Glutamatergic neuron (in vitro differentiated cells): ENCODE measurements around the gene SH3GL1. TPM values are rescaled to one million over a fixed set of nuclear protein-coding genes. Genes with fewer than 3 reads are reported as not detected.

Experiments
- DNase-seq: peaks from one replicate; pipeline ENCODE4 v3.0.0; 2022
- H3K27ac Mint-ChIP-seq: one replicate; pipeline ENCODE4 v1.8.0; 2020; ENCODE audit warnings: mild to moderate bottlenecking, mixed read lengths, inconsistent platforms; ENCODE audit not compliant: unreplicated experiment
- H3K27me3 Mint-ChIP-seq: one replicate; pipeline ENCODE4 v1.8.0; 2020; ENCODE audit warnings: mild to moderate bottlenecking, moderate library complexity, mixed read lengths, inconsistent platforms; ENCODE audit not compliant: unreplicated experiment
- H3K36me3 Mint-ChIP-seq: one replicate; pipeline ENCODE4 v1.8.0; 2020; ENCODE audit warnings: mild to moderate bottlenecking, mixed read lengths, inconsistent platforms; ENCODE audit not compliant: unreplicated experiment
- H3K4me1 Mint-ChIP-seq: one replicate; pipeline ENCODE4 v1.8.0; 2020; ENCODE audit warnings: mild to moderate bottlenecking, low read depth, mixed read lengths, inconsistent platforms; ENCODE audit not compliant: unreplicated experiment
- H3K4me3 Mint-ChIP-seq: one replicate; pipeline ENCODE4 v1.8.0; 2020; ENCODE audit warnings: mild to moderate bottlenecking, mixed read lengths, inconsistent platforms; ENCODE audit not compliant: unreplicated experiment
- H3K9me3 Mint-ChIP-seq: one replicate; pipeline ENCODE4 v1.8.0; 2020; ENCODE audit warnings: mild to moderate bottlenecking, moderate library complexity, mixed read lengths, inconsistent platforms; ENCODE audit not compliant: unreplicated experiment
- total RNA-seq: library from RNA; stranded (reverse); fragmentation: NEBNext Ultra II Directional; extraction: Animal tissue kit (Norgen Biotek cat#: 25700); gene quantifications from one replicate; pipeline ENCODE4 v1.2.1, GENCODE V29; 2021; ENCODE audit not compliant: unreplicated experiment
- TF ChIP-seq, protein P1 (sequence below): fragments of 200-600 bp; sonication (generic); IDR thresholded peaks from one replicate; pipeline ENCODE4 v1.5.0; 2021; ENCODE audit not compliant: partially characterized antibody, unreplicated experiment

The SH3GL1 gene
- total RNA-seq, 1 donor from 2014 or later, result 56.3 TPM

DNA sequence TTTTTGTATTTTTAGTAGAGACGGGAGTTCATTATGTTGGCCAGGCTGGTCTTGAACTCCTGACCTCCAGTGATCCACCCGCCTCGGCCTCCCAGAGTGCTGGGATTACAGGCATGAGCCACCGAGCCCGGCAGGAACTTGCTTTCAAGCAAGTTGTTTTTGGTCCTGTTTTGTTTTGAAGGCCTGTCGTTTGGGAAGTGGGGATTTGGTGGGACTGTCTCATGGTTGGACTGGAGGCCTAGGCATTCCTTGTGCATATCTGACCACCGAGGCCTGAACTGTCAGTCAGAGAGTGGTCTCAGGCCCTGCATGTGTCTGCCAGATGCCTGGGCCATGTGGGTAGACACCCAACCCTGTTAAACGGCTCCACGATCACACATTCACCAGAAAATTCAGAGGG is 30.9 kb upstream of the SH3GL1 start:
- TF ChIP-seq, protein P1, sequence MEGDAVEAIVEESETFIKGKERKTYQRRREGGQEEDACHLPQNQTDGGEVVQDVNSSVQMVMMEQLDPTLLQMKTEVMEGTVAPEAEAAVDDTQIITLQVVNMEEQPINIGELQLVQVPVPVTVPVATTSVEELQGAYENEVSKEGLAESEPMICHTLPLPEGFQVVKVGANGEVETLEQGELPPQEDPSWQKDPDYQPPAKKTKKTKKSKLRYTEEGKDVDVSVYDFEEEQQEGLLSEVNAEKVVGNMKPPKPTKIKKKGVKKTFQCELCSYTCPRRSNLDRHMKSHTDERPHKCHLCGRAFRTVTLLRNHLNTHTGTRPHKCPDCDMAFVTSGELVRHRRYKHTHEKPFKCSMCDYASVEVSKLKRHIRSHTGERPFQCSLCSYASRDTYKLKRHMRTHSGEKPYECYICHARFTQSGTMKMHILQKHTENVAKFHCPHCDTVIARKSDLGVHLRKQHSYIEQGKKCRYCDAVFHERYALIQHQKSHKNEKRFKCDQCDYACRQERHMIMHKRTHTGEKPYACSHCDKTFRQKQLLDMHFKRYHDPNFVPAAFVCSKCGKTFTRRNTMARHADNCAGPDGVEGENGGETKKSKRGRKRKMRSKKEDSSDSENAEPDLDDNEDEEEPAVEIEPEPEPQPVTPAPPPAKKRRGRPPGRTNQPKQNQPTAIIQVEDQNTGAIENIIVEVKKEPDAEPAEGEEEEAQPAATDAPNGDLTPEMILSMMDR, result no peak
- Mint-ChIP-seq H3K9me3 (peaks cover 6% of the 10 kb centered on the region), H3K36me3 (no peaks in the 10 kb centered on the region), H3K27ac (no peak overlapping the region), H3K27me3 (peaks cover 6% of the 10 kb centered on the region), H3K4me1 (peaks cover 8% of the 10 kb centered on the region), H3K4me3 (no peak overlapping the region)
- no peak for DNase-seq

DNA sequence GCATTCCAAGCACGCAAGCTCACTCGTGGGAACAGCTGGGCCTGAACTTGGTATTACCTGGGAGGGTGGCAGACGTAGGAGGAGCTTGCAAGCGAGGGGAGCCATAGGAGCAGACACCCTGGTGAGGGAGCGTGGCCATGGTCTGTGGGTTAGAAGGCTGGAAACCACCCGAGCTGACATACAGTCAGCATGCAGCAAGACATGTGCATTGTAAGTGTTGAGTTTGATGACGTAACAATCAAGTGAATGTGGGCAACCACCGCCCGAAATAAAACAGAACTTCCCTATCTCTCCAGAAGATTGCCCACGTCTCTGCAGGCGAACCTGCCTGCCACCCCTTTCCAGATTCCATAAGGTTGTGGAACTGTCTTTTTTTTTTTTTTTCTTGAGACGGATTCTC is 30.4 kb upstream of the SH3GL1 start:
- Mint-ChIP-seq H3K27me3 (peaks cover 7% of the 10 kb centered on the region), H3K27ac (no peak overlapping the region), H3K4me3 (no peak overlapping the region), H3K36me3 (no peaks in the 10 kb centered on the region), H3K9me3 (peaks cover 7% of the 10 kb centered on the region), H3K4me1 (peaks cover 8% of the 10 kb centered on the region)
- no peak for DNase-seq
- TF ChIP-seq, protein P1, result no peak

DNA sequence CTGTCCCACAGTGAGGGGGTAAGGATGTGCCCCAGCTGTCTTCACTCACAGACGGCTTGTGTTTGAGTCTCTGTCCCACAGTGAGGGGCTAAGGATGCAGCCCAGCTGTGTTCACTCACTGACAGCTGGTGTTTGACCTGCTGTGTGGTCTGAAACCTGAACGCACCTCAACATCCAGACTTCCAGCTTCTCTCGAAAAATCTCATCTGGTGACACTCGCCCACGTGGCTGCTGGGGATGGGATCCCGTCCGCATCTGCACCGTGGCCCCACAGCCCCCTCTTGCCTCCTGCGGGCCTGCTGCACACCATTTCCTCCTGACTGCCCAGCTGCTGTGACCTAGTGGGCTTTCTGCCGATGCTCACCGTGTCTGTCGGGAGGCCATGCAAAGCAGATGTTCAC is 29.4 kb upstream of the SH3GL1 start:
- H3K4me1 Mint-ChIP-seq, result peaks cover 8% of the 10 kb centered on the region
- TF ChIP-seq, protein P1, result no peak
- H3K9me3 Mint-ChIP-seq, result peaks cover 10% of the 10 kb centered on the region
- DNase-seq, result no peak
- no peak overlapping the region for H3K4me3 Mint-ChIP-seq
- peaks cover 7% of the 10 kb centered on the region for H3K27me3 Mint-ChIP-seq
- peak overlapping the region; percentile 76 for H3K27ac Mint-ChIP-seq
- H3K36me3 Mint-ChIP-seq, result no peaks in the 10 kb centered on the region

DNA sequence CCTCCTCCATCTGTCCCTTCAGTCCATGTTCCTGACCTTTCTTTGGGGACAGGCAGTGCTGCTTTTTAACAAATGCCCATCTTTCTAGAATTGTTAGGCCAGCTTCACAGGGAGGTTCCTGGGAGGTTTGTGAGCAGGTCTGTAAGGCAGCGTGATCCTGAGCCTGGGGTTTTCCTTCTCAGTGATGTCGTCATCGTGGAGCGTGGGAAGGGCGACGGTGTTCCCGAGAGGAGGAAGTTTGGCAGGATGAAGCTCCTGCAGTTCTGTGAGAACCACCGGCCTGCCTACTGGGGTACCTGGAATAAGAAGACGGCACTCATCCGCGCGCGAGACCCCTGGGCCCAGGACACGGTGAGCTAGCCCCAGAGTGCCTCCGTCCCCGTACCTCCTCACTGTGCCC is 28.9 kb upstream of the SH3GL1 start:
- Mint-ChIP-seq H3K4me3 (peak overlapping the region; percentile 5), H3K27me3 (peaks cover 7% of the 10 kb centered on the region)

DNA sequence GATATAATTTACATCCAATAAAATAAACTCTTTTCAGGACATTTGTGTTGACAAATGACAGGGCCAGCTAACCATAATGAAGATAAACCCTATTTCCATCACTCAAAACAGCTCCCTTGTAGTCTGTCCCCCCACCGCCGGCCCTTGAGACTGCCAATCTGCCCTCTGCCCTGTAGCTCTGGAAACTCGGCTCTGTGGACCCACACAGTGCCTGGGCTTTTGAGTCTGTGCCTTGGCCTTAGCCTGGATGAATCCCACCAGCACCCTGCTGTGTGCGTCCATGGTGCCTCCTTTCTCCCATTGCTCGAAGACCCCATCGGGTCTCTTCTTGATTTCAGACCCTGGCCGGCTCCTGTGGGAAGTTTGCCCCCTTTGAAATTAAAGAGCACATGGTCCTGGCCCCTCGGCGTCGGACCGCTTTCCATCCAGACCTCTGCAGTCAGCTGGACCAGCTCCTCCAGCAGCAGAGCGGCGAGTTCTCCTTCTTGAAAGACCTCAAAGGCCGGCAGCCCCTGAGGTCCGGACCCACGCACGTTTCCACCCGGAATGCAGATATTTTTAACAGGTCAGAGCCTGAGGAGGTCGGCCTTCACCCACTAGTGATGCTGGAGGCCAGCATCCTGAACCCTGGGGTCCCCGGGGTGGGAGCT is 28.1 kb upstream of the SH3GL1 start:
- TF ChIP-seq, protein P1, result no peak
- H3K4me3 Mint-ChIP-seq, result no peak overlapping the region
- peaks cover 10% of the 10 kb centered on the region for H3K27me3 Mint-ChIP-seq
- peaks cover 8% of the 10 kb centered on the region for H3K9me3 Mint-ChIP-seq
- DNase-seq, result no peak
- no peak overlapping the region for H3K27ac Mint-ChIP-seq
- peaks cover 8% of the 10 kb centered on the region for H3K4me1 Mint-ChIP-seq
- no peaks in the 10 kb centered on the region for H3K36me3 Mint-ChIP-seq

More for the DNA sequence above, 28.9 kb upstream of the SH3GL1 start:
- Mint-ChIP-seq H3K27ac (peak overlapping the region; percentile 55), H3K36me3 (no peaks in the 10 kb centered on the region), H3K4me1 (peaks cover 8% of the 10 kb centered on the region), H3K9me3 (peaks cover 8% of the 10 kb centered on the region)
- DNase-seq, result no peak
- TF ChIP-seq, protein P1, result no peak
